K562 (cell line): ENCODE data around the gene IL20RB. TPM values are rescaled to one million over a fixed set of nuclear protein-coding genes. Genes with fewer than 3 reads are reported as not detected.

Experiments
- BCL6 ChIP-seq: fragments of 250-450 bp; sonication (Bioruptor Pico); IDR thresholded peaks from 2 replicates; pipeline ENCODE4 v1.4.0; 2020
- BCOR ChIP-seq: fragments of 450-650 bp; IDR thresholded peaks from 2 replicates; pipeline ENCODE4 v1.6.1; 2016
- CHD1 ChIP-seq: fragments of 200-600 bp; sonication (generic); IDR thresholded peaks from one replicate; pipeline ENCODE4 v1.6.1; 2012; ENCODE audit warnings: mild to moderate bottlenecking, moderate library complexity, low read length, inconsistent platforms
- E2F3 ChIP-seq: fragments of 250-450 bp; sonication (Bioruptor Pico); IDR thresholded peaks from 2 replicates; pipeline ENCODE4 v1.4.0; 2020; ENCODE audit warnings: mild to moderate bottlenecking
- EP400 ChIP-seq: fragments of 450-650 bp; IDR thresholded peaks from 2 replicates; pipeline ENCODE4 v1.6.1; 2017; ENCODE audit warnings: antibody characterized with exemption, mild to moderate bottlenecking, moderate library complexity
- EWSR1 ChIP-seq: fragments of 450-650 bp; IDR thresholded peaks from 2 replicates; pipeline ENCODE4 v1.6.1; 2018; ENCODE audit warnings: borderline replicate concordance, mild to moderate bottlenecking, low read depth, moderate library complexity; ENCODE audit not compliant: partially characterized antibody
- HMGN3 ChIP-seq: IDR thresholded peaks from 2 replicates; pipeline ENCODE4 v1.6.1; 2011; ENCODE audit warnings: borderline replicate concordance, low read depth, mild to moderate bottlenecking, mixed read lengths, low read length; ENCODE audit not compliant: insufficient read length; ENCODE audit errors: extremely low read depth
- KLF10 ChIP-seq: fragments of 250-450 bp; sonication (Bioruptor Pico); IDR thresholded peaks from 2 replicates; pipeline ENCODE4 v1.6.1; 2021; ENCODE audit warnings: matching md5 sums
- MIER1 ChIP-seq: fragments of 450-650 bp; IDR thresholded peaks from 2 replicates; pipeline ENCODE4 v1.6.1; 2016; ENCODE audit warnings: antibody characterized with exemption, mild to moderate bottlenecking, low read depth
- MTA2 ChIP-seq: fragments of 450-650 bp; IDR thresholded peaks from 2 replicates; pipeline ENCODE4 v1.6.1; 2016; ENCODE audit warnings: low read depth
- MXI1 ChIP-seq: IDR thresholded peaks from 2 replicates; pipeline ENCODE4 v1.6.1; 2011; ENCODE audit warnings: low read depth, mild to moderate bottlenecking, improper control_type of control experiment, low read length
- NKRF ChIP-seq: fragments of 450-650 bp; IDR thresholded peaks from 2 replicates; pipeline ENCODE4 v1.6.1; 2016; ENCODE audit warnings: borderline replicate concordance
- NONO ChIP-seq, 2 experiments: fragments of 200-400 bp in 1 of 2; fragments of 450-650 bp in 1 of 2; formaldehyde crosslinking in 1 of 2; IDR thresholded peaks; 2 replicates each; pipeline ENCODE4 v1.6.1; 2017; ENCODE audit warnings: low read depth in 2 of 2, mild to moderate bottlenecking in 2 of 2, moderate library complexity in 2 of 2, low read length in 1 of 2
- NR3C1 ChIP-seq: sonication (generic); formaldehyde crosslinking; IDR thresholded peaks from 2 replicates; pipeline ENCODE4 v1.8.1; 2022; ENCODE audit warnings: missing genetic modification reagents
- POLR2B ChIP-seq: fragments of 450-650 bp; IDR thresholded peaks from 2 replicates; pipeline ENCODE4 v1.6.1; 2018; ENCODE audit warnings: low read depth; ENCODE audit not compliant: partially characterized antibody
- RBM39 ChIP-seq: fragments of 200-400 bp; formaldehyde crosslinking; optimal IDR thresholded peaks from 2 replicates; pipeline ENCODE3; 2018; ENCODE audit warnings: low read depth, low read length
- SLC30A9 ChIP-seq: fragments of 250-450 bp; sonication (Bioruptor Pico); IDR thresholded peaks from 2 replicates; pipeline ENCODE4 v1.8.0; 2022; ENCODE audit warnings: mild to moderate bottlenecking, moderate library complexity
- SMARCB1 ChIP-seq: IDR thresholded peaks from 2 replicates; pipeline ENCODE4 v1.6.1; 2011; ENCODE audit warnings: improper control_type of control experiment, low read depth; ENCODE audit not compliant: insufficient read length
- SMC3 ChIP-seq: conservative IDR thresholded peaks from 2 replicates; pipeline ENCODE4 v1.6.1; 2011; ENCODE audit warnings: low read depth, low read length, improper control_type of control experiment; ENCODE audit not compliant: insufficient read depth
- SPI1 ChIP-seq: IDR thresholded peaks from 2 replicates; pipeline ENCODE4 v1.6.1; 2011; ENCODE audit warnings: low read depth, low read length, control low read depth, borderline replicate concordance
- TAL1 ChIP-seq: fragments of 450-650 bp; IDR thresholded peaks from 2 replicates; pipeline ENCODE4 v1.6.1; 2016; ENCODE audit warnings: mild to moderate bottlenecking
- THAP7 ChIP-seq: fragments of 250-450 bp; sonication (Bioruptor Pico); IDR thresholded peaks from 2 replicates; pipeline ENCODE4 v1.5.0; 2021
- USF2 ChIP-seq: sonication (generic); formaldehyde crosslinking; IDR thresholded peaks from 2 replicates; pipeline ENCODE4 v1.5.0; 2020; ENCODE audit warnings: missing genetic modification reagents
- XRCC4 ChIP-seq: IDR thresholded peaks from one replicate; pipeline ENCODE4 v1.6.1; 2011; ENCODE audit not compliant: insufficient read depth, insufficient read length; ENCODE audit errors: extremely low read depth
- ZNF165 ChIP-seq: fragments of 250-450 bp; sonication (Bioruptor Pico); IDR thresholded peaks from 2 replicates; pipeline ENCODE4 v1.4.0; 2020; ENCODE audit warnings: borderline replicate concordance
- ZNF395 ChIP-seq: fragments of 200-800 bp; sonication (Bioruptor generic); IDR thresholded peaks from 2 replicates; pipeline ENCODE4 v1.6.1; 2017; ENCODE audit warnings: missing genetic modification characterization, missing compliant biosample characterization
- polyA plus RNA-seq, 8 experiments: library from polyadenylated mRNA; depleted of rRNA in 4 of 8; stranded (reverse) in 5 of 8; unstranded in 3 of 8; fragments of >200 nt; fragmentation: Nextera tagmentation in 2 of 8; fragmentation: Illumina TruSeq in 1 of 8; extraction: Ambion mirVana in 2 of 8; extraction: Trizol in 1 of 8; gene quantifications; 2 replicates each; pipeline versions ENCODE4 v1.2.1 to v1.2.3, GENCODE V29; 2011 to 2014; ENCODE audit warnings: inconsistent platforms in 1 of 8, missing spikeins in 1 of 8
- total RNA-seq, 7 experiments: library from RNA; depleted of rRNA in 6 of 7; stranded (reverse); fragments of >200 nt in 6 of 7; fragmentation: Illumina TruSeq in 2 of 7; extraction: Trizol in 2 of 7; gene quantifications; 2 replicates each; pipeline versions ENCODE4 v1.2.1 to v1.2.3, GENCODE V29; 2011 to 2021; ENCODE audit warnings: low replicate concordance in 1 of 7

IL20RB gene
- total and polyA plus RNA-seq, 9 of the 15 experiments (the other 6 are each of a cell fraction or from before 2014, with no cell fraction given), result 0.77 to 9.9 (median 6.1) TPM

GRCh38 chr3:137013951-137014688 is 56.3 kb downstream of the IL20RB start (continued):
- TF ChIP-seq EP400, result peak; percentile 29; the same call in 1 of the 2 replicates
- TF ChIP-seq SMC3, result peak; percentile 88
- TF ChIP-seq POLR2B, result no peak
- TF ChIP-seq E2F3 (CRISPR knock-in tag), result no peak
- TF ChIP-seq SPI1, result no peak
- TF ChIP-seq EWSR1, result no peak
- no peak for TF ChIP-seq XRCC4
- TF ChIP-seq MTA2, result no peak
- no peak for TF ChIP-seq NKRF
- no peak for TF ChIP-seq NR3C1 (CRISPR knock-in tag)
- TF ChIP-seq SLC30A9 (CRISPR knock-in tag), result no peak
- TF ChIP-seq MXI1, result no peak
- no peak for TF ChIP-seq TAL1
- no peak for TF ChIP-seq NONO (IDR thresholded peaks at IDR 0.05; ENCODE audit: low read depth in 2 of 2, low read length in 1 of 2)
- TF ChIP-seq THAP7 (CRISPR knock-in tag), result no peak
- TF ChIP-seq BCOR, result no peak
- TF ChIP-seq KLF10 (CRISPR knock-in tag), result no peak
- TF ChIP-seq ZNF395 (CRISPR knock-in tag), result no peak
- no peak for TF ChIP-seq BCL6
- no peak for TF ChIP-seq MIER1
- no peak for TF ChIP-seq RBM39
- no peak for TF ChIP-seq SMARCB1
- no peak for TF ChIP-seq USF2 (CRISPR knock-in tag)
- TF ChIP-seq CHD1, result no peak
- no peak for TF ChIP-seq HMGN3
- TF ChIP-seq ZNF165 (CRISPR knock-in tag), result no peak
